Stimulated activated CD4-positive, alpha-beta T cell treated with anti-CD3 and anti-CD28 coated beads, Interleukin-4, amount 100 ng/mL, for 24 hours (primary cell): Measurements from ENCODE around the gene STARD7.
A peak's percentile ranks its signal among the peaks of the same experiment; 100 is the strongest.
"Not testable (repeated sequence)": the region's sequence is repeated elsewhere in the genome, so short reads cannot be mapped to it uniquely, and the experiment has no call there.

Experiments
- DNase-seq: peaks from one replicate; pipeline ENCODE4 v3.0.0-alpha.2; 2020

STARD7 gene

GRCh38 chr2:96146153-96146880 lies 62.3 kb downstream of the STARD7 start:
- peak; percentile 91 for DNase-seq

GRCh38 chr2:96145848-96146152 lies 62.8 kb downstream of the STARD7 start:
- no peak for DNase-seq

- DNase-seq = peak; percentile 91
These were observed 63.4 kb downstream of the STARD7 start, which contains the start of gene DUSP2 for GRCh38 chr2:96145036-96145847. TSS of gene DUSP2 (minus strand) at chr2:96145440. CDS start at chr2:96145354, 86 bp downstream.

- peak; percentile 54 for DNase-seq
These were observed 64.1 kb downstream of the STARD7 start for GRCh38 chr2:96144481-96145035.

GRCh38 chr2:96143848-96144480 lies 64.7 kb downstream of the STARD7 start:
- no peak for DNase-seq

- DNase-seq = peak; percentile 51
These were observed 65.3 kb downstream of the STARD7 start for GRCh38 chr2:96143231-96143847.

GRCh38 chr2:96142217-96143113 lies 66.2 kb downstream of the STARD7 start:
- DNase-seq = peak; percentile 78

- DNase-seq = not testable (repeated sequence)
These were observed 67.0 kb downstream of the STARD7 start for GRCh38 chr2:96141624-96141967.

GRCh38 chr2:96140941-96141623 lies 67.5 kb downstream of the STARD7 start:
- DNase-seq = no peak

GRCh38 chr2:96139181-96139758 lies 69.4 kb downstream of the STARD7 start:
- no peak for DNase-seq

GRCh38 chr2:96138179-96139145 lies 70.2 kb downstream of the STARD7 start, which contains the start of gene ASTL:
TSS of gene ASTL (minus strand) at chr2:96138502. CDS start at chr2:96138436, 66 bp downstream.
- DNase-seq = peak; percentile 69

- DNase-seq = no peak
These were observed 71.1 kb downstream of the STARD7 start for GRCh38 chr2:96137321-96138178.

GRCh38 chr2:96136129-96136720 lies 72.4 kb downstream of the STARD7 start:
- no peak for DNase-seq

GRCh38 chr2:96135621-96136020 lies 73.0 kb downstream of the STARD7 start:
- DNase-seq = no peak

- DNase-seq = no peak
These were observed 73.5 kb downstream of the STARD7 start for GRCh38 chr2:96135171-96135570.
